ENCODE results near the gene FXYD6. TPM values are rescaled to one million over a fixed set of nuclear protein-coding genes. Genes with fewer than 3 reads are reported as not detected.

The FXYD6 gene
- total and polyA plus RNA-seq, 9 of the 15 experiments (the other 6 are each of a cell fraction or from before 2014, with no cell fraction given), result 0.07 to 0.35 TPM; not detected in 7

GRCh38 chr11:117833401-117833891 lies 43.0 kb downstream of the FXYD6 start (continued):
- TF ChIP-seq ZNF318 (IDR thresholded peaks at IDR 0.05; ENCODE audit: borderline replicate concordance in 1 of 2, low read depth in 1 of 2) (no peak), ZNF699 (CRISPR knock-in tag; IDR thresholded peaks at IDR 0.05; ENCODE audit: insufficient replicate concordance) (no peak), ZBTB11 (CRISPR knock-in tag; IDR thresholded peaks at IDR 0.05) (no peak), MEIS2 (IDR thresholded peaks at IDR 0.05; ENCODE audit: partially characterized antibody) (peak; percentile 71), ZNF232 (CRISPR knock-in tag; IDR thresholded peaks at IDR 0.05) (no peak)

All from K562 (cell line).